Activated T-cell treated with anti-CD3 and anti-CD28 coated beads, Interleukin-2, amount 50 U/mL, for 72 hours (primary cell): ENCODE measurements around the gene ABCA5. TPM values are rescaled to one million over a fixed set of nuclear protein-coding genes. Genes with fewer than 3 reads are reported as not detected.
"Not testable (repeated sequence)": the region's sequence is repeated elsewhere in the genome, so short reads cannot be mapped to it uniquely, and the experiment has no call there.

Experiments
- ATAC-seq, 2 donors: fragments of 150-1000 bp; cut with Tn5 transposase; replicated peaks in 1 of 2; 2 replicates each; pipeline ENCODE4 v1.10.0; 2021; ENCODE audit warnings: moderate library complexity in 2 of 2, mild to moderate bottlenecking in 1 of 2
- DNase-seq, 2 donors: peaks; one replicate each; pipeline ENCODE4 v3.0.0; 2021 to 2022; ENCODE audit warnings: mixed read lengths in 1 of 2
- H3K27ac Mint-ChIP-seq: one replicate; pipeline ENCODE4 v1.8.0; 2022; ENCODE audit warnings: mild to moderate bottlenecking, moderate library complexity, mixed read lengths
- H3K27me3 Mint-ChIP-seq: one replicate; pipeline ENCODE4 v1.8.0; 2022; ENCODE audit warnings: low read depth, mixed read lengths
- H3K36me3 Mint-ChIP-seq, 2 donors: one replicate each; pipeline ENCODE4 v1.8.0; 2022; ENCODE audit warnings: mixed read lengths in 2 of 2, mild to moderate bottlenecking in 1 of 2; ENCODE audit not compliant: insufficient read depth in 2 of 2
- H3K4me1 Mint-ChIP-seq: one replicate; pipeline ENCODE4 v1.8.0; 2022; ENCODE audit warnings: low read depth, mixed read lengths
- H3K4me3 Mint-ChIP-seq, 2 donors: one replicate each; pipeline ENCODE4 v1.8.0; 2022; ENCODE audit warnings: mild to moderate bottlenecking in 2 of 2, mixed read lengths in 2 of 2, moderate library complexity in 2 of 2
- H3K9me3 Mint-ChIP-seq, 2 donors: one replicate each; pipeline ENCODE4 v1.8.0; 2022; ENCODE audit warnings: mixed read lengths in 2 of 2
- total RNA-seq, 2 donors: library from RNA; stranded (reverse); gene quantifications; one replicate each; pipeline ENCODE4 v1.2.3, GENCODE V29; 2022

ABCA5 gene
- total RNA-seq, 2 donors from 2014 or later: 28.5 to 31.1 TPM

- no peak for ATAC-seq
- H3K27ac Mint-ChIP-seq: no peak overlapping the region
- no peak overlapping the region for H3K4me3 Mint-ChIP-seq
- H3K36me3 Mint-ChIP-seq: no peaks in the 10 kb centered on the region
- DNase-seq: no peak
- H3K27me3 Mint-ChIP-seq: no peaks in the 10 kb centered on the region
- H3K4me1 Mint-ChIP-seq: no peaks in the 10 kb centered on the region
- H3K9me3 Mint-ChIP-seq: no peaks in the 10 kb centered on the region
These were observed 119.8 kb downstream of the ABCA5 start for GRCh38 chr17:69207151-69207550.

- H3K4me1 Mint-ChIP-seq: no peaks in the 10 kb centered on the region
- H3K4me3 Mint-ChIP-seq: no peak overlapping the region
- DNase-seq (no peak), ATAC-seq (no peak)
- no peaks in the 10 kb centered on the region for H3K36me3 Mint-ChIP-seq
- no peaks in the 10 kb centered on the region for H3K27me3 Mint-ChIP-seq
- H3K9me3 Mint-ChIP-seq: no peaks in the 10 kb centered on the region
- H3K27ac Mint-ChIP-seq: no peak overlapping the region
These were observed 128.7 kb downstream of the ABCA5 start for GRCh38 chr17:69198238-69198637.

- H3K4me3 Mint-ChIP-seq, H3K9me3 Mint-ChIP-seq, ATAC-seq, H3K27me3 Mint-ChIP-seq, H3K4me1 Mint-ChIP-seq, H3K27ac Mint-ChIP-seq, H3K36me3 Mint-ChIP-seq, DNase-seq: not testable (repeated sequence)
These were observed 130.8 kb downstream of the ABCA5 start for GRCh38 chr17:69196105-69196653.

Other genes with a start within 250 kb of the ABCA5 start
- gene ABCA6, start 185.2 kb downstream of the ABCA5 start, total RNA-seq: under 1 TPM; 0.22 to 0.37 TPM
- 1 to 10 TPM; 2.0 to 2.1 TPM for gene ABCA10, start 98.3 kb downstream of the ABCA5 start, total RNA-seq
- 1 to 10 TPM; 2.2 to 3.5 TPM for gene MAP2K6, start 87.6 kb upstream of the ABCA5 start, total RNA-seq